ENCODE results near the gene VPS26B. TPM values are rescaled to one million over a fixed set of nuclear protein-coding genes. Genes with fewer than 3 reads are reported as not detected.

VPS26B gene
- total and polyA plus RNA-seq, 2 experiments from 2014 or later = 10.1 to 29.1 TPM

DNA sequence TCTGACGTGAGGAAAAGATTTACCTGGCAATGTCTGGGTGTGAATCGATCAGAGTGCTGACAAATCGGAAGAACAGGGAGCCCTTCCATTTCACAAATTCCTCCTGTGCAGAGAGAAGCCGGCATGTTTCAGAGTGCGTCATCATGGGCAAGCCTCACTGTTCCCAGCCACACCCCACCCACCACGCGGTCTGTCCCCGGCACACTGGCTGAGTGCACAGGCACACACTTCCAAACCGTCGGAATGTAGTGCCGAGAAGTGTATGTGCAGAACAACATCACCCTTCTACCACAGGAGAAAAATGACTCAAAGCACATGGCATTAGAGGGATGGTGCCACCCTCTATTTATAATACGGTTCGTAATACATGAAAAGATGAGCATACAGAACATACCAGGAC, 48.2 kb upstream of the VPS26B start:
- Histone ChIP-seq H3F3A (replicated peaks; ENCODE audit: low read depth) (no peaks in the 10 kb centered on the region), H3K4me2 (no peak overlapping the region), H3K27ac (ENCODE audit: low read depth) (no peak overlapping the region), H4K20me1 (replicated peaks; ENCODE audit: insufficient read depth) (no peaks in the 10 kb centered on the region), H3K4me3 (no peak overlapping the region), H2AFZ (no peak overlapping the region), H3K4me1 (ENCODE audit: insufficient read depth) (no peaks in the 10 kb centered on the region), H3K79me2 (replicated peaks; ENCODE audit: insufficient read depth) (no peaks in the 10 kb centered on the region), H3K27me3 (ENCODE audit: insufficient read depth) (no peaks in the 10 kb centered on the region), H3K36me3 (ENCODE audit: insufficient read depth) (peaks cover 62% of the 10 kb centered on the region), H3K9me2 (ENCODE audit: insufficient read depth) (no peaks in the 10 kb centered on the region; the same call in 1 of the 2 replicates)
- H3K4me1 Mint-ChIP-seq = no peaks in the 10 kb centered on the region
- H3K27ac Mint-ChIP-seq = no peak overlapping the region
- H3K9me3 Mint-ChIP-seq = peaks cover 26% of the 10 kb centered on the region
- TF ChIP-seq EZH2 (IDR thresholded peaks at IDR 0.05; ENCODE audit: low read depth, unreplicated experiment) (no peak), POLR2AphosphoS5 (IDR thresholded peaks at IDR 0.05; ENCODE audit: low read depth) (no peak), NANOG (IDR thresholded peaks at IDR 0.05; ENCODE audit: borderline replicate concordance) (no peak), ZNF114 (CRISPR knock-in tag; IDR thresholded peaks at IDR 0.05) (no peak), EZH2phosphoT487 (IDR thresholded peaks at IDR 0.05; ENCODE audit: unreplicated experiment) (no peak)
- ATAC-seq = no peak
- no peak for DNase-seq (ENCODE audit: low spot score)
- H3K27me3 Mint-ChIP-seq (ENCODE audit: insufficient read depth, low read depth, poor library complexity) = peaks cover 3% of the 10 kb centered on the region
- no peak overlapping the region for H3K4me3 Mint-ChIP-seq
- peaks cover 83% of the 10 kb centered on the region for H3K36me3 Mint-ChIP-seq (ENCODE audit: low read depth)

DNA sequence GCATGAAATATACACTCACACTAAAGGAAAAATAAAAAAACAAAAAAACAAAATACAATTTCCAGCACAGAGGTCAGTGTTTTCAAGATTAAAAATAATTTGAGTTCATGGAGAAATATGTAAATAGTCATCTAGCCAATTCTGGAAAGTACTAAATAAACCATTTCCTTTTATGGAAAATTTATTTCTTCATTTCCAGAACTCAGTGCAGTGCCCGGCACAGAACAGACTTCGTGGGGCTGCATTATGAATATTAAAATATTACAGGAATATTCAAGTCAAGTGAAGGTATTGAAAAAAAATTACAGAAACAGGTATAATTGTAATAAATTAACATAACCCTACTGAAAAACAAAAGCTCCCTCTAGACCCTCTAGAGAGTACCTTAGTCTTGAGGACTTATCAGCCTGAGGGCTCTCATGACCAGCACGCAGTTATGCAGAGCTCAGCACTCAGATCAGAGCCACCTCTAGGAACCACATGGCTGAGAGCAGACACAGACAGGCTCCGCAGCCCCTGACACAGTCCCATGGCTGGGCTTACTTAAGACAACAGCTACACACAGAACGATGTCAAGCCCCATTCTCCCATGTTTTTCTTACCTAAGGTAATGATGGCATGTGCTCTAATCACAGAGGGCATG, 46.3 kb upstream of the VPS26B start:
- no peak overlapping the region for H3K4me3 Mint-ChIP-seq
- Histone ChIP-seq H3F3A (replicated peaks; ENCODE audit: low read depth) (no peaks in the 10 kb centered on the region), H3K79me2 (replicated peaks; ENCODE audit: insufficient read depth) (no peaks in the 10 kb centered on the region), H3K4me1 (ENCODE audit: insufficient read depth) (no peaks in the 10 kb centered on the region), H3K4me3 (no peak overlapping the region), H3K36me3 (ENCODE audit: insufficient read depth) (peaks cover 45% of the 10 kb centered on the region), H4K20me1 (replicated peaks; ENCODE audit: insufficient read depth) (no peaks in the 10 kb centered on the region), H3K4me2 (no peak overlapping the region), H3K27me3 (ENCODE audit: insufficient read depth) (no peaks in the 10 kb centered on the region), H3K27ac (ENCODE audit: low read depth) (no peak overlapping the region), H2AFZ (no peak overlapping the region), H3K9me2 (ENCODE audit: insufficient read depth) (no peaks in the 10 kb centered on the region)
- H3K27me3 Mint-ChIP-seq (ENCODE audit: insufficient read depth, low read depth, poor library complexity) = no peaks in the 10 kb centered on the region
- H3K4me1 Mint-ChIP-seq = no peaks in the 10 kb centered on the region
- H3K36me3 Mint-ChIP-seq (ENCODE audit: low read depth) = peaks cover 66% of the 10 kb centered on the region
- no peak overlapping the region for H3K27ac Mint-ChIP-seq
- H3K9me3 Mint-ChIP-seq = peaks cover 9% of the 10 kb centered on the region
- ATAC-seq (no peak), DNase-seq (ENCODE audit: low spot score) (no peak)
- TF ChIP-seq NANOG (IDR thresholded peaks at IDR 0.05; ENCODE audit: borderline replicate concordance) (no peak), ZNF462 (CRISPR knock-in tag; IDR thresholded peaks at IDR 0.05) (no peak), POLR2AphosphoS5 (IDR thresholded peaks at IDR 0.05; ENCODE audit: low read depth) (no peak), CREB1 (CRISPR knock-in tag; IDR thresholded peaks at IDR 0.05; ENCODE audit: low read depth) (no peak), ETS1 (IDR thresholded peaks at IDR 0.05) (no peak), REST (IDR thresholded peaks at IDR 0.05; ENCODE audit: unreplicated experiment) (no peak), STAT1 (IDR thresholded peaks at IDR 0.05; ENCODE audit: unreplicated experiment) (no peak), EZH2 (IDR thresholded peaks at IDR 0.05; ENCODE audit: low read depth, unreplicated experiment) (no peak), ZNF331 (CRISPR knock-in tag; IDR thresholded peaks at IDR 0.05; ENCODE audit: low read depth) (no peak), EZH2phosphoT487 (IDR thresholded peaks at IDR 0.05; ENCODE audit: unreplicated experiment) (no peak)
